SK-N-MC (cell line): Measurements from ENCODE around the gene SMURF2.
A peak's percentile ranks its signal among the peaks of the same experiment; 100 is the strongest.
"Not testable (repeated sequence)": the region's sequence is repeated elsewhere in the genome, so short reads cannot be mapped to it uniquely, and the experiment has no call there.

ENCODE experiments used
- DNase-seq: peaks from one replicate; pipeline ENCODE4 v3.0.0-alpha.2; 2011; ENCODE audit warnings: low read depth, low spot score
- H3K27ac ChIP-seq: fragments of 200-600 bp; sonication (generic); 2 replicates; pipeline ENCODE4 v1.5.1; 2016; ENCODE audit warnings: mixed run types
- H3K36me3 ChIP-seq: fragments of 200-600 bp; sonication (generic); 2 replicates; pipeline ENCODE4 v1.6.1; 2017; ENCODE audit warnings: antibody characterized with exemption, low read length, mixed read lengths; ENCODE audit not compliant: insufficient read depth
- H3K4me3 ChIP-seq: fragments of 200-600 bp; sonication (generic); 2 replicates; pipeline ENCODE4 v1.5.1; 2016
- H3K9ac ChIP-seq: fragments of 200-600 bp; sonication (generic); 2 replicates; pipeline ENCODE4 v1.8.0; 2017; ENCODE audit warnings: mixed run types, mixed read lengths; ENCODE audit not compliant: insufficient read length
- H3K9me3 ChIP-seq: fragments of 200-600 bp; sonication (generic); 2 replicates; pipeline ENCODE4 v1.6.1; 2017; ENCODE audit warnings: low read depth, mild to moderate bottlenecking, antibody characterized with exemption, low read length, moderate library complexity, mixed read lengths
- EZH2 ChIP-seq: fragments of 200-600 bp; sonication (generic); IDR thresholded peaks from one replicate; pipeline ENCODE4 v1.6.1; 2017; ENCODE audit warnings: antibody characterized with exemption
- FOXP2 ChIP-seq: optimal IDR thresholded peaks from 2 replicates; pipeline ENCODE3; 2011; ENCODE audit warnings: mild to moderate bottlenecking, moderate library complexity; ENCODE audit not compliant: insufficient read depth; ENCODE audit errors: extremely low read length, control extremely low read depth
- POLR2AphosphoS5 ChIP-seq: IDR thresholded peaks from 2 replicates; pipeline ENCODE4 v1.6.1; 2012; ENCODE audit warnings: mild to moderate bottlenecking, low read depth, low read length, borderline replicate concordance

Gene SMURF2

DNA sequence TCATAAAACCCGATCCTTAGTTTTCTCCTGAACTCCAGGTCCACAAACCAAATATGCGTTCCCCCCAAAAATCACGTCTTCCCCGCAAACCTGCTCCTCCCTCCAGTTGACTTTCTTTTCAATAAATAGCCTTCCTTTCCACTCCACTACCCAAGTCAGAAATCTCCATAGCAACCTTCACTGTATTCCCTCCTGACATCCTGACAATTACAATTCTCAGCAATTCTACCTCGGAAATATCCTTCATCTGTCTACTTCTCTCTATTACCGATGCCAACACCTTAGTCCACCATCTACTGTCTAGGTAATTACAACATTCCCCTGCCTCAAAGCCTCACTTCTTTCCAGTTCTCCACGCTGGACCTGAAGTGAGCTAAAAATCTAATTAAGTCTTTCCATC lies 50.7 kb downstream of the SMURF2 start:
- Histone ChIP-seq H3K9me3 (no peaks in the 10 kb centered on the region), H3K9ac (no peak overlapping the region), H3K4me3 (no peak overlapping the region), H3K36me3 (no peaks in the 10 kb centered on the region), H3K27ac (no peak overlapping the region)
- no peak for DNase-seq
- TF ChIP-seq FOXP2 (no peak), EZH2 (no peak), POLR2AphosphoS5 (no peak)

DNA sequence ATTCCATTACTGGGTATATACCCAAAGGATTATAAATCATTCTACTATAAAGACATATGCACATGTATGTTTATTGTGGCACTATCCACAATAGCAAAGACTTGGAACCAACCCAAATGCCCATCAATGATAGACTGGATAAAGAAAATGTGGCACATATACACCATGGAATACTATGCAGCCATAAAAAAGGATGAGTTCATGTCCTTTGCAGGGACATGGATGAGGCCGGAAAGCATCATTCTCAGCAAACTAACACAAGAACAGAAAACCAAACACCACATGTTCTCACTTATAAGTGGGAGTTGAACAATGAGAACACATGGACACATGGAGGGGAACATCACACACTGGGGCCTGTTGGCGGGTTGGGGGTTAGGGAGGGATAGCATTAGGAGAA lies 51.9 kb downstream of the SMURF2 start:
- H3K9me3 ChIP-seq, H3K4me3 ChIP-seq, H3K27ac ChIP-seq, H3K9ac ChIP-seq, H3K36me3 ChIP-seq, DNase-seq: not testable (repeated sequence)

DNA sequence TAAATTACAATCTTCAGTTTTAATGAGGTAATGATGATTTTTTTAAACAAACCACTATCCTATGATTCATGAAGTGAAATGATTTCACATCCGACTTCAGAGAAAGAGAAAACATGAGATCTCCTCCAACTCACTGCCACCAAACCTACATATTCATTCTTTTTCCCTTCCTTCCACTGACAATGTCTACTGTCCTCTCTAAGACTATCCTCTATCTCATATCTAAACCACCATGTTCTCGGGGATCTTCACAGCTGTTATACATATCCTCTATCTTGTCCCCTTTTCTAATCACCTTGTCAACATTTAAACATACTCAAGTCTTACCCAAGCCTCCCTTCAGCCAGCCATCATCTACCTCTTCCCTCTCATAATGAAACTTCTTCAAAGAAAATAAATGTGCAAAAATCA lies 53.5 kb downstream of the SMURF2 start:
- TF ChIP-seq FOXP2 (no peak), EZH2 (no peak), POLR2AphosphoS5 (no peak)
- no peak for DNase-seq

DNA sequence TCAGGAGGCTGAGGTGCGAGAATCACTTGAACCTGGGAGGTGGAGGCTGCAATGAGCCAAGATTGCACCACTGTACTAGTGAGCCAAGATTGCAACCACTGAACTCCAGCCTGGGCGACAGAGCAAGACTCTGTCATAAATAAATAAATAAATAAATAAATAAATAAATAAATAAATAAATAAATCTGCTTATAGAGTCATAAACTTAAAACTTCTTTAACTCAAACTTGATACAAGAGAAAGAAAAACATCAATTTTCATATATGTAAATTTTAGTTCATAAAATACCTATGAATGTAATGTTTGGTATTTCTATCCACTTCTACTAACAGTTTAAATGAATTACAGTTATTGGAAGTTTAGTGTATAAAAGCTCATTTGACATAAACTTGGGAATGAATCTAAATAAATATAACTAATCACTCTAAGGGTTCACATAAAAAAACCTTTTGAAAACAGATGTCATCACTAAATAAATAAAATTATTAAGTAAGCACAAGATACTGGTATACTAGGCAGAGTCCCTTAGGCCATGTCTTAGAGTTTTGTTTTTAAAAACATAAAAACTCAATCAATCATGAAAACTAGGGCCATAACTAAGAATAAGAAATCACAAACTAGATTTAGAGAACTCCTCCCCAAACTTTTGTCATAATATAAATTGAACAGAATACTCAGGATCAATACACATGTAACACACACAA lies 54.1 kb downstream of the SMURF2 start:
- no peaks in the 10 kb centered on the region for H3K9me3 ChIP-seq
- H3K36me3 ChIP-seq = no peaks in the 10 kb centered on the region
- no peak for DNase-seq
- no peak overlapping the region for H3K4me3 ChIP-seq
- no peak overlapping the region for H3K9ac ChIP-seq
- TF ChIP-seq POLR2AphosphoS5 (no peak), FOXP2 (no peak), EZH2 (no peak)
- H3K27ac ChIP-seq = 0 out of 2 replicates have a peak overlapping the region, but pooled peaks have one; percentile 10

More for the DNA sequence above, 53.5 kb downstream of the SMURF2 start:
- no peaks in the 10 kb centered on the region for H3K36me3 ChIP-seq
- 0 out of 2 replicates have a peak overlapping the region, but pooled peaks have one; percentile 10 for H3K27ac ChIP-seq
- H3K9ac ChIP-seq = no peak overlapping the region
- no peak overlapping the region for H3K4me3 ChIP-seq
- H3K9me3 ChIP-seq = no peaks in the 10 kb centered on the region

DNA sequence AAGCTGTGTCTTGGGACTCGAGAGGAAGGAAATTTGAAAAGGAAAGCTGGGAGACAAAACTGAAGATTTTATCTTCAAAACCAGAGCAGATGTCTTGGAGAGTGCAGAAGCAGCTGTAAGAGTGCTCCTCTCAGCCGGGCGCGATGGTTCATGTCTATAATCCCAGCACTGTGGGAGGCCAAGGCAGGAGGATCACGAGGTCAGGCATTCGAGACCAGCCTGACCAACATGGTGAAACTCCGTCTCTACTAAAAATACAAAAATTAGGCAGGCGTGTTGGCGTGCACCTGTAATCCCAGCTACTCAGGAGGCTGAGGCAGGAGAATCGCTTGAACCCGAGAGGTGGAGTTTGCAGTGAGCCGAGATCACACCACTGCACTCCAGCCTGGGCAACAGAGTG lies 57.6 kb downstream of the SMURF2 start:
- not testable (repeated sequence) for H3K4me3 ChIP-seq, H3K9me3 ChIP-seq, H3K36me3 ChIP-seq, DNase-seq
- peak overlapping the region; percentile 67 for H3K9ac ChIP-seq
- H3K27ac ChIP-seq = peak overlapping the region; percentile 61

DNA sequence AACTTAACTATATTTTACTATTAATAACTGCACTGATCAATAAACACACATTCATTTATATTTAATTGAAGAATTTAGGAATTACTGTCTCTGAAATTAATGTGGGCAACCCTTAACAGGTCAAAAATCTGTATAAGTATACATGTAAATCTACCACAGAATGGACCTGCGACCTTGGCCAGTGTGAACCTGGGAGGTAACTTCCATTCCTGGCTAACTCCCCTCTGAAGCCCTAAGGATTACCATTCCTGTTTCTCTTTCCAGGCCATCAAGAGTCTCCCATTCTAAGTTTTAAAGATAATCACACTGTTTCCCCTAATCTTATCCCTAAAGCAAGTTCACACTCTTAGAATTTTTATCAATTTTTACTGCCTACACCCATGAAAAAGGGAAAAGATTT lies 58.1 kb downstream of the SMURF2 start:
- Histone ChIP-seq H3K27ac (peak overlapping the region; percentile 61), H3K4me3 (no peak overlapping the region), H3K36me3 (no peaks in the 10 kb centered on the region), H3K9me3 (no peaks in the 10 kb centered on the region), H3K9ac (peak overlapping the region; percentile 67)
- TF ChIP-seq EZH2 (no peak), POLR2AphosphoS5 (no peak), FOXP2 (no peak)
- DNase-seq = no peak

DNA sequence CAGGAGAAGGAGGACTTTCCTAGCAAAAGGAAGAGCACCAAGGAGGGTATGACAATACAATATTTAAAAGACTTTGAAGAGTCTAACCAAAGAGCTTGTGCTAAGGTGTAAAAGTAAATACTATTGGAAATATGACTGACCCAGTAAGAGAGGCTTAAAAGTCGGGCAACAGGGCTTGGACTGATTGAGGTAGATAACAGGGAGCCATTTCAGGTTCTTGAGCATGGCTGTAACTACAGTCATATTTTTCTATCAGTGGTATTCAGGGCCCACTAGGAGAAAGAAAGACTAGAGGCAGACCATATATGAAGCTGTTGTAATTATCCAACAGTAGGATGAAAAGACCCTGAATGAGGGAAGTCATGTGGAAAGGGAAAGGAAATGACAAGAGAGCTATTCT lies 62.3 kb downstream of the SMURF2 start:
- no peak overlapping the region for H3K27ac ChIP-seq
- no peak overlapping the region for H3K9ac ChIP-seq
- no peaks in the 10 kb centered on the region for H3K9me3 ChIP-seq
- H3K36me3 ChIP-seq = no peaks in the 10 kb centered on the region
- H3K4me3 ChIP-seq = no peak overlapping the region
- no peak for DNase-seq
- TF ChIP-seq EZH2 = no peak
- TF ChIP-seq FOXP2 = no peak
- no peak for TF ChIP-seq POLR2AphosphoS5

DNA sequence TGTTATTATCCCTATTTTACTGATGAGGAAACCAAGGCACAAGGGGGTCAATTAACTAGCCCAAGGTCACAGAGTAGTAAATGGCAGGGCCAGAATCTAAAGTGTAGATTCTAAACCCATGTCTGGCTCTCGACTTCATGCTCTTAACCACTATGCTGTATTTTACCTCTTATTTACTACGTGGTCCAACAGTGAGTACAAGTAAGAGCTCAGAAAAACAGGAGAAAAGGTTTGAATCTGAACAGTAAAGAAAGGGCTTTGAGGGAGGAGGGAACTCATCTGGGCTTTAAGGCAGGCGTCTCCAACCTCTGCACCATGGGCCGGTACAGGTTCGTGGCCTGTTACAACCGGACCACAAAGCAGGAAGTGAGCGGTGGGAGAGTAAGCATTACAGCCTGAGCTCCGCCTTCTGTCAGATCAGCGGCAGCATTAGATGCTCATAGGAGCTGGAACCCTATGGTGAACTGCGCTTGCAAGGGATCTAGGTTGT lies 62.9 kb downstream of the SMURF2 start:
- no peak overlapping the region for H3K9ac ChIP-seq
- H3K9me3 ChIP-seq = no peaks in the 10 kb centered on the region
- TF ChIP-seq POLR2AphosphoS5 (no peak), FOXP2 (no peak), EZH2 (no peak)
- no peak overlapping the region for H3K4me3 ChIP-seq
- no peak overlapping the region for H3K27ac ChIP-seq
- no peak for DNase-seq
- no peaks in the 10 kb centered on the region for H3K36me3 ChIP-seq

DNA sequence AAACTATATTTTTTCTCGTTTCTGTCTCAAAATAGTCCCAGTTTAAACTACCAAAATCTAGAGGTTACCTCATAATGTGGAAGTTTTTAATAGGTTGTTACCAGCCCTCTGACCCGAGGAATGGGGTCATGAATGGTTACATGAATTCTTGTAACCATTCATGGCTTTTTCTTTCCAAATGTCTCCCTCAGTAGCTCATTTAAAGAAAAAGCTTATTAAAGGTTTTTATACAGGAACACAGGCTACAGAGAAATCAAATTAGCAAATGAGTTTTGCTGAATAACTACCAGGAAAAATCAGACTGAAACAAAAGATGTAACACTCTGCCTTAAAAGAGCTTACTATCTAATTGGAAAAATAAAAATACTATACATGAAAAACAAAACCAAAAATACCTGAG lies 63.4 kb downstream of the SMURF2 start:
- TF ChIP-seq FOXP2 = no peak
- TF ChIP-seq EZH2 = no peak
- no peak for TF ChIP-seq POLR2AphosphoS5
- no peak overlapping the region for H3K4me3 ChIP-seq
- DNase-seq = no peak
- no peaks in the 10 kb centered on the region for H3K9me3 ChIP-seq
- H3K36me3 ChIP-seq = no peaks in the 10 kb centered on the region
- no peak overlapping the region for H3K27ac ChIP-seq
- no peak overlapping the region for H3K9ac ChIP-seq
